Neural crest cell (in vitro differentiated cells): ENCODE data around the gene AGPAT4. TPM values are rescaled to one million over a fixed set of nuclear protein-coding genes. Genes with fewer than 3 reads are reported as not detected.

Source experiments
- DNase-seq: peaks from one replicate; pipeline ENCODE4 v3.0.0; 2021; ENCODE audit warnings: low read depth, mixed read lengths, low spot score
- H3K27ac Mint-ChIP-seq: one replicate; pipeline ENCODE4 v1.8.0; 2021; ENCODE audit warnings: mild to moderate bottlenecking, mixed read lengths; ENCODE audit not compliant: unreplicated experiment
- H3K27me3 Mint-ChIP-seq: 2 replicates; pipeline ENCODE4 v1.8.0; 2021; ENCODE audit warnings: low read depth, mild to moderate bottlenecking, mixed read lengths
- H3K36me3 Mint-ChIP-seq: 2 replicates; pipeline ENCODE4 v1.8.0; 2021; ENCODE audit warnings: low read depth, mild to moderate bottlenecking, mixed read lengths
- H3K4me1 Mint-ChIP-seq: 2 replicates; pipeline ENCODE4 v1.8.0; 2021; ENCODE audit warnings: mixed read lengths
- H3K4me3 Mint-ChIP-seq: one replicate; pipeline ENCODE4 v1.8.0; 2021; ENCODE audit warnings: mild to moderate bottlenecking, mixed read lengths
- H3K9me3 Mint-ChIP-seq: 2 replicates; pipeline ENCODE4 v1.8.0; 2021; ENCODE audit warnings: mixed read lengths
- CTCF ChIP-seq: fragments of 200-600 bp; sonication (generic); conservative IDR thresholded peaks from 2 replicates; pipeline ENCODE4 v1.5.0; 2021; ENCODE audit warnings: antibody characterized with exemption, mild to moderate bottlenecking
- total RNA-seq: library from RNA; stranded (reverse); gene quantifications from 2 replicates; pipeline ENCODE4 v1.2.1, GENCODE V29; 2021

Gene AGPAT4
- total RNA-seq, 1 donor from 2014 or later = 37.6 TPM

DNA sequence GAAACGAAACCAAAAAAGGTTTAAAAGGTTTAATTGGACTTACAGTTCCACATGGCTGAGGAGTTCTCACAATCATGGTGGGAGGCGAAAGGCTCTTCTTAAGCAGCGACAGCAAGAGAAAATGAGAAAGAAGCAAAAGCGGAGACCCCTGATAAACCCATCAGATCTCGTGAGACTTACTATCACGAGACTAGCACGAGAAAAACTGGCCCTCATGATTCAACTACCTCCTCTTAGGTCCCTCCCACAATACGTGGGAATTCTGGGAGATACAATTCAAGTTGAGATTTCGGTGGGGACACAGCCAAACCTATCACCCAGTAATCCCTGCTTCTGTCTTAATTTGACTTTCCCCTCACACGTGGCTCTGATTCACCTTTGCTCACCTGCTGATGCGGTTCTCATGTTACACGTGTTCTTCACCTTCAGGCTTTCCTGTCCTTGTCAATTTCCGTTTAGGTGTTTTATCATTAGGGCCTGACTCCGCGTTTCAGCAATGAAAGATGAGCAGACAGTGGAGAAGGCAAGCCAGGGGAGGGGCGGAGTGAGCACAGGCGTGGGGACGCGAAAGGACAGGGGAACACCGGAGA, 57.1 kb downstream of the AGPAT4 start:
- Mint-ChIP-seq H3K27me3 (no peaks in the 10 kb centered on the region), H3K36me3 (peaks cover 72% of the 10 kb centered on the region), H3K9me3 (peaks cover 17% of the 10 kb centered on the region), H3K4me3 (no peak overlapping the region), H3K4me1 (no peaks in the 10 kb centered on the region), H3K27ac (no peak overlapping the region)
- no peak for TF ChIP-seq CTCF
- DNase-seq = no peak

DNA sequence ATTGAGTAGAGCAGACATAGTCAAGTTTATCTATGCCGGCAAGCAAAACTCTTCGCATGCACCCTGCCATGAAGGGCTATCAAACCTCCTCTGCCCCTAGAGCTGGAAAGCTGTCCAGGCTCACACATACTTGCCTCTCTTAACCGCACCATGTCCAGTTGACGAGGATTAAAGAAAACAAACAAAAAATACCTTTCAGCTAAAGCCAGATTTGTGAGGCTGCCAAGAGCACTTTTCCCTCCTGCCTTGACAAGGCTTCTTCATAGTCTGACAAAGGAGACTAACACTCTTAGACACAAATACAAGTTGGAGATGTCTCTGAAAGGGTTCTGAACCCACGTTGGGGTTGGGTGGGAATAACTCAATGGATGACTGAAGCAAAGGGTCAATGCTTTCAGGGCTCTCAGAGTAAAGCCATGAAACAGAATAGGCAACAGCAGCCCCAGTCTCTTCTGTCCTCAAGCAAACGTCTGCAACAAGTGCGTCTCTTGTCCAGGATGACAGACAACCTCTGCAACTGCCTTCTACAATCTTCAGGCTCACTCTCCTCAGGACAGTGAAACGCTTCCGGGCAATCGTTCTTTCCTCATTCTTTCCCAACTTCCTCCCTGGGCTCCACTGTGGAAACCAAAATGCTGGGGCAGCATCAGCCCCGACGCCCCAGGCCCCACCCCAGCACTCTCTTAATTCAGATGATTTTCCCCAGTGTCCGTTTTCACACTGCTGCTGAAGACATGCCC, 57.8 kb downstream of the AGPAT4 start:
- Mint-ChIP-seq H3K27me3 (no peaks in the 10 kb centered on the region), H3K36me3 (peaks cover 71% of the 10 kb centered on the region), H3K4me1 (no peaks in the 10 kb centered on the region), H3K9me3 (peaks cover 17% of the 10 kb centered on the region), H3K4me3 (no peak overlapping the region), H3K27ac (no peak overlapping the region)
- DNase-seq = no peak
- TF ChIP-seq CTCF = no peak

GRCh38 chr6:161215193-161215592, 58.7 kb downstream of the AGPAT4 start:
- H3K36me3 Mint-ChIP-seq = peaks cover 71% of the 10 kb centered on the region
- DNase-seq = no peak
- TF ChIP-seq CTCF = no peak
- H3K27me3 Mint-ChIP-seq = no peaks in the 10 kb centered on the region
- no peaks in the 10 kb centered on the region for H3K4me1 Mint-ChIP-seq
- no peak overlapping the region for H3K4me3 Mint-ChIP-seq
- peaks cover 17% of the 10 kb centered on the region for H3K9me3 Mint-ChIP-seq
- no peak overlapping the region for H3K27ac Mint-ChIP-seq

DNA sequence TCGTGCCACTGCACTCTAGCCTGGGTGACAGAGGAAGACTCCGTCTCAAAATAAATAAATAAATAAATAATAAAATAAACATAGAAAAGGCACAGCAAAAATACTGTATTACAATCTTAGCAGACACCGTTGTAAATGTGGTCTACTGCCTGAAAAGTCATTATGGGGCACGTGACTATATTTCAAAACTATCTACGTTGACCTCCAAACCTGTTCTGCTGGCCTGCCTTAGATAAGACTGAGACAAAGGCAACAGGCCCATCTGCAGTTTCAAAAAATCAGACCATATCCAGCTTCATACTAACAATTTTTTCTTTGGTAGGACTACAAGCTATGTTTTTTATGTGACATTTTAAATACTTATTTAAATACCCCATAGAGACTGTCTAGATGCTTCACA, 59.1 kb downstream of the AGPAT4 start:
- TF ChIP-seq CTCF = no peak
- Mint-ChIP-seq H3K27me3 (no peaks in the 10 kb centered on the region), H3K4me1 (no peaks in the 10 kb centered on the region), H3K4me3 (no peak overlapping the region), H3K9me3 (peaks cover 17% of the 10 kb centered on the region), H3K27ac (no peak overlapping the region), H3K36me3 (peaks cover 73% of the 10 kb centered on the region)
- DNase-seq = no peak

GRCh38 chr6:161212902-161213301, 61.0 kb downstream of the AGPAT4 start:
- peaks cover 4% of the 10 kb centered on the region for H3K4me1 Mint-ChIP-seq
- no peak overlapping the region for H3K27ac Mint-ChIP-seq
- peaks cover 77% of the 10 kb centered on the region for H3K36me3 Mint-ChIP-seq
- no peak for TF ChIP-seq CTCF
- peaks cover 15% of the 10 kb centered on the region for H3K9me3 Mint-ChIP-seq
- no peak for DNase-seq
- no peaks in the 10 kb centered on the region for H3K27me3 Mint-ChIP-seq
- no peak overlapping the region for H3K4me3 Mint-ChIP-seq
